ENCODE results near the gene CDHR3. TPM values are rescaled to one million over a fixed set of nuclear protein-coding genes. Genes with fewer than 3 reads are reported as not detected.

The CDHR3 gene
- total RNA-seq, 1 experiment from 2014 or later = 3.3 TPM

DNA sequence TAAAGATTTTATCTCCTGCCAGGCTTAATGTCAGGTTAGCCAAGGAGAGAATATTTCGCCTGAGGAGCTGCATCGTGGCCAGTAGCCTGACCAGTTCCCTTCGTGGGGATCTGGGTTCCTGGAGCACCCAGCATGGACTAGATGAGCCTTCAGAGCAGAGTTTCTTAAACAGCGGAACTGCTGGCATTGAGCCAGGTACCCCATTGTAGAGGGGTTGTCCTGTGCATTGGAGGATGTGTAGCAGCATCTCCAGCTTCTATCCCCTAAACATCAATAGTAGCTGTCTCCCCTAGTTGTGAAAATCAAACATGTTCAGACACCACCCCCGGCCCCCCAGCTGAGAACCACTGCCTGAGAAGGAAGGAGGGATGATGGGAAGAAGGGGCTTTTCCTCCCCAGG is 36.2 kb downstream of the CDHR3 start:
- Histone ChIP-seq H3K27ac (ENCODE audit: insufficient read length, low read depth, low read length) (no peak overlapping the region), H3K79me1 (ENCODE audit: insufficient read depth, low read depth, low read length, poor library complexity, severe bottlenecking) (no peaks in the 10 kb centered on the region), H2AK5ac (ENCODE audit: insufficient read length, low read length) (no peak overlapping the region), H3T11ph (ENCODE audit: low read length) (no peak overlapping the region), H3K79me2 (ENCODE audit: insufficient read depth, low read length) (no peaks in the 10 kb centered on the region), H4K8ac (replicated peaks; ENCODE audit: insufficient read length, low read depth, low read length) (no peak overlapping the region), H3K23me2 (ENCODE audit: insufficient read length, low read depth, low read length, poor library complexity, severe bottlenecking) (no peaks in the 10 kb centered on the region), H3K4me1 (ENCODE audit: insufficient read depth, low read length) (no peaks in the 10 kb centered on the region), H3K9ac (ENCODE audit: extremely low read depth, insufficient read length, low read length) (no peak overlapping the region), H3K4ac (ENCODE audit: low read depth, low read length) (no peak overlapping the region), H4K5ac (ENCODE audit: insufficient read length, low read depth, low read length) (no peak overlapping the region), H3K27me3 (ENCODE audit: insufficient read depth, low read length) (no peaks in the 10 kb centered on the region), H3K18ac (ENCODE audit: insufficient read length, low read depth, low read length) (no peak overlapping the region), H2BK5ac (ENCODE audit: insufficient read length, low read length) (no peak overlapping the region), H3K4me2 (ENCODE audit: insufficient read depth, insufficient read length, low read length) (no peak overlapping the region), H2BK15ac (ENCODE audit: low read depth, low read length) (no peak overlapping the region), H4K20me1 (ENCODE audit: control insufficient read depth, insufficient read depth, insufficient read length) (no peaks in the 10 kb centered on the region), H2BK120ac (ENCODE audit: low read depth, low read length, poor library complexity, severe bottlenecking) (no peak overlapping the region), H3K23ac (ENCODE audit: insufficient read length, low read depth, low read length) (no peak overlapping the region), H3K14ac (ENCODE audit: insufficient read depth, low read length) (no peak overlapping the region), H2BK20ac (ENCODE audit: low read depth, low read length, poor library complexity, severe bottlenecking) (no peak overlapping the region), H4K91ac (ENCODE audit: insufficient read length, low read depth, low read length) (no peak overlapping the region), H2AFZ (ENCODE audit: low read length) (no peak overlapping the region), H3K56ac (ENCODE audit: insufficient read length, low read depth, low read length) (no peak overlapping the region), H2BK12ac (ENCODE audit: insufficient read length, low read depth, low read length) (no peak overlapping the region), H3K9me3 (ENCODE audit: control insufficient read depth, low read depth, low read length) (no peaks in the 10 kb centered on the region)
- Mint-ChIP-seq H3K27me3 (ENCODE audit: low read depth) (peaks cover 3% of the 10 kb centered on the region), H3K4me1 (peaks cover 17 to 20% of the 10 kb centered on the region in 2 experiments), H3K36me3 (ENCODE audit: insufficient read depth in 1 of 3, low read depth in 3 of 3) (peaks cover 0 to 2% (median 0%) of the 10 kb centered on the region in 3 experiments; a peak in 1 of 7 replicates), H3K9me3 (peaks cover 0 to 3% of the 10 kb centered on the region in 2 experiments; a peak in 2 of 5 replicates), H3K4me3 (no peak overlapping the region), H3K27ac (no peak overlapping the region)
- DNase-seq = no peak
- TF ChIP-seq, protein P1, sequence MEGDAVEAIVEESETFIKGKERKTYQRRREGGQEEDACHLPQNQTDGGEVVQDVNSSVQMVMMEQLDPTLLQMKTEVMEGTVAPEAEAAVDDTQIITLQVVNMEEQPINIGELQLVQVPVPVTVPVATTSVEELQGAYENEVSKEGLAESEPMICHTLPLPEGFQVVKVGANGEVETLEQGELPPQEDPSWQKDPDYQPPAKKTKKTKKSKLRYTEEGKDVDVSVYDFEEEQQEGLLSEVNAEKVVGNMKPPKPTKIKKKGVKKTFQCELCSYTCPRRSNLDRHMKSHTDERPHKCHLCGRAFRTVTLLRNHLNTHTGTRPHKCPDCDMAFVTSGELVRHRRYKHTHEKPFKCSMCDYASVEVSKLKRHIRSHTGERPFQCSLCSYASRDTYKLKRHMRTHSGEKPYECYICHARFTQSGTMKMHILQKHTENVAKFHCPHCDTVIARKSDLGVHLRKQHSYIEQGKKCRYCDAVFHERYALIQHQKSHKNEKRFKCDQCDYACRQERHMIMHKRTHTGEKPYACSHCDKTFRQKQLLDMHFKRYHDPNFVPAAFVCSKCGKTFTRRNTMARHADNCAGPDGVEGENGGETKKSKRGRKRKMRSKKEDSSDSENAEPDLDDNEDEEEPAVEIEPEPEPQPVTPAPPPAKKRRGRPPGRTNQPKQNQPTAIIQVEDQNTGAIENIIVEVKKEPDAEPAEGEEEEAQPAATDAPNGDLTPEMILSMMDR (conservative IDR thresholded peaks at IDR 0.05) = no peak
- no CpG with 5 or more reads among the region's 5 CpGs for WGBS (ENCODE audit: extremely low coverage, insufficient read length, low lambda C conversion rate)

Data from H9 (cell line).